GM21576 (cell line): Measurements from ENCODE around the gene BAAT.
A peak's percentile ranks its signal among the peaks of the same experiment; 100 is the strongest.

Experiments used
- ATAC-seq: cut with Tn5 transposase; IDR thresholded peaks from one replicate; pipeline ENCODE4 v1.9.1; 2021; ENCODE audit warnings: mild to moderate bottlenecking, moderate library complexity; ENCODE audit not compliant: unreplicated experiment

BAAT gene

GRCh38 chr9:101398930-101399642 is 14.3 kb upstream of the BAAT start:
- ATAC-seq = no peak

- ATAC-seq = peak; percentile 97
Measured at GRCh38 chr9:101398068-101398929, 13.5 kb upstream of the BAAT start, which contains the start of the genes MRPL50 and ZNF189. MRPL50 (minus strand) TSS chr9:101398618; CDS start chr9:101398592, 26 bp downstream. ZNF189 (plus strand) TSS chr9:101398851; CDS start chr9:101399157, 306 bp downstream.

- ATAC-seq = no peak
Measured at GRCh38 chr9:101397746-101398067, 12.9 kb upstream of the BAAT start.

- ATAC-seq = no peak
Measured at GRCh38 chr9:101394687-101395086, 9.9 kb upstream of the BAAT start.

GRCh38 chr9:101393135-101393534 is 8.3 kb upstream of the BAAT start:
- ATAC-seq = no peak

- ATAC-seq = no peak
Measured at GRCh38 chr9:101388507-101388993, 3.7 kb upstream of the BAAT start.

GRCh38 chr9:101387871-101388506 is 3.2 kb upstream of the BAAT start:
- no peak for ATAC-seq

GRCh38 chr9:101383361-101383760 is 1.4 kb downstream of the BAAT start:
- ATAC-seq = no peak

GRCh38 chr9:101381833-101382342 is 2.9 kb downstream of the BAAT start:
- ATAC-seq = no peak

- no peak for ATAC-seq
Measured at GRCh38 chr9:101381118-101381517, 3.7 kb downstream of the BAAT start.

GRCh38 chr9:101380295-101380694 is 4.5 kb downstream of the BAAT start:
- no peak for ATAC-seq

- no peak for ATAC-seq
Measured at GRCh38 chr9:101376111-101376848, 8.5 kb downstream of the BAAT start.

- ATAC-seq = no peak
Measured at GRCh38 chr9:101375546-101375945, 9.3 kb downstream of the BAAT start.

- no peak for ATAC-seq
Measured at GRCh38 chr9:101372327-101373118, 12.3 kb downstream of the BAAT start.

- ATAC-seq = no peak
Measured at GRCh38 chr9:101371813-101372212, 13.0 kb downstream of the BAAT start.

- no peak for ATAC-seq
Measured at GRCh38 chr9:101369884-101370531, 14.8 kb downstream of the BAAT start.

GRCh38 chr9:101369286-101369685 is 15.5 kb downstream of the BAAT start:
- no peak for ATAC-seq

- ATAC-seq = no peak
Measured at GRCh38 chr9:101367323-101367722, 17.5 kb downstream of the BAAT start.

- no peak for ATAC-seq
Measured at GRCh38 chr9:101366038-101366756, 18.6 kb downstream of the BAAT start.
